Gastrocnemius medialis (tissue), 4 donors: ENCODE results near the gene PRKRIP1.

Experiments
- POLR2A ChIP-seq, 2 donors: fragments of 450-650 bp; IDR thresholded peaks; one replicate each; pipeline ENCODE4 v1.6.1; 2017; ENCODE audit warnings: antibody characterized with exemption in 2 of 2, mild to moderate bottlenecking in 2 of 2, moderate library complexity in 2 of 2
- TF ChIP-seq, protein P1 (sequence below), 5 experiments: fragments of 450-650 bp in 3 of 5; fragments of 200-600 bp in 2 of 5; sonication (generic) in 2 of 5; IDR thresholded peaks in 4 of 5; conservative IDR thresholded peaks in 1 of 5; 1 replicate in 4 of 5; 2 replicates in 1 of 5; pipeline ENCODE4 v1.5.1; 2016 to 2019; ENCODE audit warnings: antibody characterized with exemption in 5 of 5, mild to moderate bottlenecking in 3 of 5, moderate library complexity in 3 of 5

GRCh38 chr7:102439963-102440795 lies 44.0 kb downstream of the PRKRIP1 start:
- TF ChIP-seq POLR2A (IDR thresholded peaks at IDR 0.05), result no peak
- TF ChIP-seq, protein P1, sequence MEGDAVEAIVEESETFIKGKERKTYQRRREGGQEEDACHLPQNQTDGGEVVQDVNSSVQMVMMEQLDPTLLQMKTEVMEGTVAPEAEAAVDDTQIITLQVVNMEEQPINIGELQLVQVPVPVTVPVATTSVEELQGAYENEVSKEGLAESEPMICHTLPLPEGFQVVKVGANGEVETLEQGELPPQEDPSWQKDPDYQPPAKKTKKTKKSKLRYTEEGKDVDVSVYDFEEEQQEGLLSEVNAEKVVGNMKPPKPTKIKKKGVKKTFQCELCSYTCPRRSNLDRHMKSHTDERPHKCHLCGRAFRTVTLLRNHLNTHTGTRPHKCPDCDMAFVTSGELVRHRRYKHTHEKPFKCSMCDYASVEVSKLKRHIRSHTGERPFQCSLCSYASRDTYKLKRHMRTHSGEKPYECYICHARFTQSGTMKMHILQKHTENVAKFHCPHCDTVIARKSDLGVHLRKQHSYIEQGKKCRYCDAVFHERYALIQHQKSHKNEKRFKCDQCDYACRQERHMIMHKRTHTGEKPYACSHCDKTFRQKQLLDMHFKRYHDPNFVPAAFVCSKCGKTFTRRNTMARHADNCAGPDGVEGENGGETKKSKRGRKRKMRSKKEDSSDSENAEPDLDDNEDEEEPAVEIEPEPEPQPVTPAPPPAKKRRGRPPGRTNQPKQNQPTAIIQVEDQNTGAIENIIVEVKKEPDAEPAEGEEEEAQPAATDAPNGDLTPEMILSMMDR (IDR thresholded peaks at IDR 0.05 in 4 of 5, conservative IDR thresholded peaks at IDR 0.05 in 1 of 5), result no peak
